ENCODE data around the gene EMC10. TPM values are rescaled to one million over a fixed set of nuclear protein-coding genes. Genes with fewer than 3 reads are reported as not detected.

Gene EMC10
- total RNA-seq, 1 donor: 56.5 TPM

GRCh38 chr19:50432221-50433028, 43.9 kb upstream of the EMC10 start, which contains the start of gene MYBPC2:
Gene MYBPC2, plus strand, starts transcription at chr19:50432892. Its CDS starts 62 bp downstream, at chr19:50432954.
- H3K36me3 ChIP-seq (ENCODE audit: insufficient read depth, low read length): no peaks in the 10 kb centered on the region
- H3K4me1 ChIP-seq (ENCODE audit: insufficient read depth, low read length): peaks cover 5% of the 10 kb centered on the region
- H4K20me1 ChIP-seq (ENCODE audit: insufficient read depth, low read length): no peaks in the 10 kb centered on the region
- H3K4me3 ChIP-seq (ENCODE audit: insufficient read depth, low read length): peak within 1 kb of the TSS; percentile 73
- peak; percentile 74 for DNase-seq (ENCODE audit: insufficient read length, low spot score, missing footprints)
- TF ChIP-seq CTCF (IDR thresholded peaks at IDR 0.05; ENCODE audit: extremely low read depth, low read depth, low read length): no peak
- H3K9me3 ChIP-seq (ENCODE audit: low read depth, low read length): no peaks in the 10 kb centered on the region
- peaks cover 22% of the 10 kb centered on the region for H3K27me3 ChIP-seq (ENCODE audit: insufficient read depth, low read length)
- H3K4me2 ChIP-seq (ENCODE audit: insufficient read depth, low read length): peak within 1 kb of the TSS; percentile 96
- H2AFZ ChIP-seq (ENCODE audit: low read length): peak within 1 kb of the TSS; percentile 95
- no peak within 1 kb of the TSS for H3K27ac ChIP-seq (ENCODE audit: low read depth, low read length)
- H3K79me2 ChIP-seq (ENCODE audit: insufficient read depth, low read length): no peaks in the 10 kb centered on the region

GRCh38 chr19:50433201-50434180, 42.8 kb upstream of the EMC10 start:
- H3K4me2 ChIP-seq (ENCODE audit: insufficient read depth, low read length): no peak overlapping the region
- H3K9me3 ChIP-seq (ENCODE audit: low read depth, low read length): no peaks in the 10 kb centered on the region
- H3K4me1 ChIP-seq (ENCODE audit: insufficient read depth, low read length): peaks cover 5% of the 10 kb centered on the region
- H2AFZ ChIP-seq (ENCODE audit: low read length): no peak overlapping the region
- no peak for DNase-seq (ENCODE audit: insufficient read length, low spot score, missing footprints)
- no peaks in the 10 kb centered on the region for H4K20me1 ChIP-seq (ENCODE audit: insufficient read depth, low read length)
- H3K4me3 ChIP-seq (ENCODE audit: insufficient read depth, low read length): no peak overlapping the region
- no peaks in the 10 kb centered on the region for H3K36me3 ChIP-seq (ENCODE audit: insufficient read depth, low read length)
- TF ChIP-seq CTCF (IDR thresholded peaks at IDR 0.05; ENCODE audit: extremely low read depth, low read depth, low read length): no peak
- peaks cover 17% of the 10 kb centered on the region for H3K27me3 ChIP-seq (ENCODE audit: insufficient read depth, low read length)
- no peak overlapping the region for H3K27ac ChIP-seq (ENCODE audit: low read depth, low read length)
- H3K79me2 ChIP-seq (ENCODE audit: insufficient read depth, low read length): no peaks in the 10 kb centered on the region

- no peak overlapping the region for H3K4me3 ChIP-seq (ENCODE audit: insufficient read depth, low read length)
- no peaks in the 10 kb centered on the region for H4K20me1 ChIP-seq (ENCODE audit: insufficient read depth, low read length)
- H2AFZ ChIP-seq (ENCODE audit: low read length): no peak overlapping the region
- peaks cover 5% of the 10 kb centered on the region for H3K4me1 ChIP-seq (ENCODE audit: insufficient read depth, low read length)
- peaks cover 14% of the 10 kb centered on the region for H3K27me3 ChIP-seq (ENCODE audit: insufficient read depth, low read length)
- TF ChIP-seq CTCF (IDR thresholded peaks at IDR 0.05; ENCODE audit: extremely low read depth, low read depth, low read length): no peak
- no peaks in the 10 kb centered on the region for H3K9me3 ChIP-seq (ENCODE audit: low read depth, low read length)
- no peaks in the 10 kb centered on the region for H3K79me2 ChIP-seq (ENCODE audit: insufficient read depth, low read length)
- no peak overlapping the region for H3K4me2 ChIP-seq (ENCODE audit: insufficient read depth, low read length)
- no peak overlapping the region for H3K27ac ChIP-seq (ENCODE audit: low read depth, low read length)
- H3K36me3 ChIP-seq (ENCODE audit: insufficient read depth, low read length): no peaks in the 10 kb centered on the region
- peak; percentile 68 for DNase-seq (ENCODE audit: insufficient read length, low spot score, missing footprints)
Observed at GRCh38 chr19:50434525-50434924, 41.8 kb upstream of the EMC10 start.
